ENCODE measurements around the gene PRTFDC1. TPM values are rescaled to one million over a fixed set of nuclear protein-coding genes. Genes with fewer than 3 reads are reported as not detected.

PRTFDC1 gene
- total and polyA plus RNA-seq, 2 of the 8 experiments (the other 6 are each of a cell fraction or from before 2014, with no cell fraction given), result 5.9 to 6.6 TPM

- Histone ChIP-seq H3K79me2 (ENCODE audit: control insufficient read depth in 1 of 2, insufficient read depth in 2 of 2, low read length in 2 of 2) (no peaks in the 10 kb centered on the region), H3K4me1 (replicated peaks in 1 of 4; ENCODE audit: control insufficient read depth in 3 of 4, insufficient read depth in 4 of 4, low read length in 3 of 4) (peaks cover 0 to 8% (median 2%) of the 10 kb centered on the region in 4 experiments; a peak in 3 of 7 replicates), H2BK15ac (ENCODE audit: low read length) (no peak overlapping the region), H4K91ac (replicated peaks; ENCODE audit: insufficient read length, low read length) (no peak overlapping the region), H3K36me3 (ENCODE audit: control insufficient read depth in 2 of 4, insufficient read depth in 4 of 4, low read length in 3 of 4) (no peaks in the 10 kb centered on the region), H4K8ac (ENCODE audit: extremely low read depth, insufficient read depth, low read length) (no peak overlapping the region; the same call in 1 of the 2 replicates), H2BK120ac (replicated peaks; ENCODE audit: low read depth, low read length) (no peak overlapping the region), H3K79me1 (ENCODE audit: low read depth, low read length) (no peaks in the 10 kb centered on the region), H3K4ac (replicated peaks; ENCODE audit: insufficient read length, low read depth, low read length) (no peak overlapping the region), H3K4me3 (ENCODE audit: extremely low read depth in 1 of 4, insufficient read depth in 2 of 4, low read depth in 3 of 4, low read length in 4 of 4) (no peak overlapping the region), H3K4me2 (ENCODE audit: insufficient read depth in 1 of 2, low read depth in 2 of 2, low read length in 2 of 2) (no peak overlapping the region), H3K18ac (ENCODE audit: extremely low read depth, low read length) (no peak overlapping the region), H2BK5ac (ENCODE audit: low read depth, low read length) (no peak overlapping the region), H2AFZ (ENCODE audit: low read length) (no peak overlapping the region), H3K14ac (ENCODE audit: insufficient read length) (no peak overlapping the region), H3K23me2 (ENCODE audit: low read depth, low read length) (no peaks in the 10 kb centered on the region), H2BK12ac (ENCODE audit: low read depth, low read length) (no peak overlapping the region), H4K20me1 (replicated peaks in 1 of 2; ENCODE audit: control insufficient read depth in 1 of 2, insufficient read depth in 2 of 2, low read length in 2 of 2) (no peaks in the 10 kb centered on the region), H3K27me3 (replicated peaks in 1 of 4; ENCODE audit: control insufficient read depth in 3 of 4, extremely low read depth in 1 of 4, insufficient read depth in 3 of 4, low read length in 3 of 4) (no peaks in the 10 kb centered on the region; a peak in 1 of 7 replicates), H3K9me3 (ENCODE audit: insufficient read depth in 2 of 2, low read depth in 1 of 2, low read length in 1 of 2) (0 out of 4 replicates have a peak, but pooled peaks cover 0 to under 1% of the 10 kb centered on the region in 2 experiments), H4K5ac (ENCODE audit: insufficient read length, low read depth, low read length) (no peak overlapping the region), H3K9ac (replicated peaks in 1 of 4; ENCODE audit: extremely low read depth in 1 of 4, low read depth in 3 of 4, low read length in 3 of 4) (no peak overlapping the region), H2BK20ac (ENCODE audit: low read length) (no peak overlapping the region), H2AK5ac (ENCODE audit: low read depth, low read length) (no peak overlapping the region), H3K23ac (ENCODE audit: insufficient read length) (no peak overlapping the region), H3K56ac (replicated peaks; ENCODE audit: insufficient read length, low read depth, low read length) (no peak overlapping the region), H3K27ac (ENCODE audit: low read depth, low read length) (no peak overlapping the region)
- CTCF ChIA-PET (ENCODE audit: partially characterized antibody), result interaction anchor here (0.7 to 1.0 kb wide), 2 partner anchors 88 to 671 kb away, joined by 3 read pairs; no protein-coding TSS in a partner anchor
- TF ChIP-seq SUZ12 (IDR thresholded peaks at IDR 0.05; ENCODE audit: low read length), result no peak
- 83% methylated on average over 5 of the region's 5 CpGs; no CpG with 5 or more reads in 1 of the 2 experiments for WGBS, 2 experiments (ENCODE audit: extremely low coverage in 1 of 2, insufficient coverage in 1 of 2, insufficient read length in 1 of 2, insufficient replicate concordance in 2 of 2, low coverage in 1 of 2, low lambda C conversion rate in 2 of 2, missing lambda C conversion rate in 1 of 2)
- FAIRE-seq, result no peak
- no peak for DNase-seq (ENCODE audit: low read depth in 1 of 2, low spot score in 2 of 2)
- POLR2A ChIA-PET (ENCODE audit: partially characterized antibody), result interaction anchor here (1.5 kb wide), 1 partner anchor 72 kb away, joined by 4 read pairs; the partner anchor contains the start of gene PRTFDC1
Observed at GRCh38 chr10:24879861-24880260, 72.5 kb downstream of the PRTFDC1 start.

Measured in H1 (cell line).